NCI-H2081 (cell line): ENCODE measurements around the gene SEL1L.
"Not testable (repeated sequence)": the region's sequence is repeated elsewhere in the genome, so short reads cannot be mapped to it uniquely, and the experiment has no call there.

Source experiments
- DNase-seq, 2 experiments: peaks; one replicate each; lab custom pipeline; 2025; lab: John Stamatoyannopoulos, UW

SEL1L gene

GRCh38 chr14:81533536-81534343, at the start of gene SEL1L:
SEL1L (minus strand) TSS chr14:81533853; CDS start chr14:81533744, 109 bp downstream.
- peak; percentile 99 to 100 for DNase-seq

- DNase-seq: no peak
Observed at GRCh38 chr14:81582420-81582819, 48.8 kb upstream of the SEL1L start.

- DNase-seq: no peak
Observed at GRCh38 chr14:81579115-81579514, 45.5 kb upstream of the SEL1L start.

GRCh38 chr14:81571437-81571836, 37.8 kb upstream of the SEL1L start:
- DNase-seq: no peak

DNA sequence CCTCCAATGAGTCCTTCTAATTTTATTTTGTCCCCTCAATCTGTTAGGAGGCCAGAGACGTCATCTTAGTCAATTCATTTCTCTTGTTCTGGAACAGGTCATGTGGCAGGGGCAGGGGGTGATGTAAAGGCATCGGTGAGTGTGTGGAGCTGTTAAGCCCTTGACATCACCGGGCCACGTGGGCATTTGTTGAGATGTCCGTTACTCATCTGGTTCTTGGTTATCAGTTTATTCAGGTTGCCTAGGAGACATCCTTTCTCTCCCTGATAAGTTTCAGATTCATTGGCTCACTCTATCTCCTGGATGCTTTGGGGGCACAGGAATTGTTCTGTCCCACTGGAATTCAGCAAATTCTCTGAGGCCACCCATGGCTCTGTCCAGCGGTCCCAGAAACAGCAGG, 33.6 kb upstream of the SEL1L start:
- DNase-seq: no peak

GRCh38 chr14:81565441-81566290, 32.0 kb upstream of the SEL1L start:
- peak in 1 of 2 experiments; percentile 32 for DNase-seq

DNA sequence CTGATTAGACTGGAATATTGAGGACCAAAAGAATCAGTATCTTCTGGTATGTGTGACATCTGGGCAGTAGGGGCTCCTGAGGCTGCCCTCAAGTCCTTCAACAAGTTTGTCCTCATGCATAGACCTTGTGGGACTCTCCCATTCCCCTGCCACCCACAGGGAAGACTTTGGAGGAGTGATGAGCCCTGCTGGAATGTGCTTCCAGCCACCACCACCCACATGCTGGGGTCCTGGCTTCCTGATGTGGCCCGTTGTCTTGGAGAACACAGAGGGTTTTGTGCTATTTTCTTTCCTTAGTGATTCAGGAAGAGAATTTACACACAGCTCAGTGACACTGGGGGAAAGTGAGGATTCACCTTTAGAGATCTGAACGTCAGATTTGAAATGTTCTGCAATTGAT, 29.2 kb upstream of the SEL1L start:
- DNase-seq: no peak

GRCh38 chr14:81561084-81561775, 27.6 kb upstream of the SEL1L start:
- DNase-seq: no peak

DNA sequence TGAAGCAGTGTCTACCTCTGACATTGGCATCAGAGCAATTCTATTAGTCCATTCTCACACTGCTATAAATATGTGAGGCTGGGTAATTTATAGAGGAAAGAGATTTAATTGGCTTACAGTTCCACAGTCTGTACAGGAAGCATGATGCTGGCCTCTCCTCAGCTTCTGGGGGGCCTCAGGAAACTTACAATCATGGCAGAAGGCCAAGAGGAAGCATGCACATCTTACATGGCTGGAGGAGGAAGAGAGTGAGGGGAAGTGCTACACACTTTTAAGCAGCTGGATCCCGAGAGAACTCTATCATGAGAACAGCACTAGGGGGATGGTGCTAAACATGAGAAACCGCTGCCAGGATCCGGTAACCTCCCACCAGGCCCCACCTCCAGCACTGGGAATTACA, 25.7 kb upstream of the SEL1L start:
- DNase-seq: no peak

GRCh38 chr14:81557146-81557545, 23.5 kb upstream of the SEL1L start:
- no peak for DNase-seq

GRCh38 chr14:81555684-81556083, 22.0 kb upstream of the SEL1L start:
- DNase-seq: no peak

GRCh38 chr14:81555051-81555450, 21.4 kb upstream of the SEL1L start:
- DNase-seq: no peak

DNA sequence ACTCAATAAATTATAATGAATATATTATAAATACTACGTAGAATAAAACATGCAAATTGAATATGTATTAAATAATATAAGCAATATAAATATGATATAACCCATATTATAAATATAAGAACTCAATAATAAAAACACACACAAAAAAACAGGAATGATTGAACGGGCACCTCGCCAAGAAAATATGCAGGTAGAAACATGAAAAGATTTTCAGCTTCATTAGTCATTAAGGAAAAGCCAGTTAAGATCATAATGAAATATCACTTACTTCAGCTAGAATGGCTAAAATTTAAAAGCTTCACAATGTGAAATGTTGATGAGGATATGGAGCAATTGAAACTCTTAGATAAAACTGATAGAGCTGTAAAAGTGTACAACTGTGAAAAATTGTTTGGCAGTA, 17.8 kb upstream of the SEL1L start:
- no peak for DNase-seq

DNA sequence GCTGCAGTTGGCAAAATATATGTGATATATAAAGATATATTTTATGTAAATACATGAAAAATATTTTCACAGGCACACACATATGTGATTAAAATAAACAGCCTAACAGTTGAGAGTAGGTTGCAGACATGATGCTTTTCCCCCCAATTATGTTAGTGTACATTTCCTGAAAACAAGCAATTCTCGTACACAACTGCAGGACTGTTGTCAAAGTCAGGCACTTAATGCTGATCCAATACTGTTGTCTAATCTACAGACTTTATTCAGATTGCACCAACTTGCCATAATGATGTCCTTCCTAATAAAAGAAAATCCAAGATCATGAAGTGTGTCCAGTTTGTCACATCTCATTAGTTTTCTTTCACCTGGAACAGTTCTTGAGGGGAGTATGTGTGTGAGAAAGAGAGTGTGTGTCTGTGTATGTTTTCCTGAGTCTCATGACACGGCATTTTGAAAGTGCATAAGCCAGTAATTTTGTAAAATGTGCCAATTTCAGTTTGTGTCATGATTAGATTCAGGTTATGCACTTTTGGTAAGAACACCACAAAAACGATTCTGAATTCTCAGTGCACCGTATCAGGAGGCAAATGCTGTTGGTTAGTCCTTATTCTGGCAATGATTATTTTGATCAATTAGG, 16.5 kb upstream of the SEL1L start:
- DNase-seq: no peak

- DNase-seq: not testable (repeated sequence)
Observed at GRCh38 chr14:81541206-81541605, 7.6 kb upstream of the SEL1L start.

GRCh38 chr14:81537193-81537592, 3.5 kb upstream of the SEL1L start:
- DNase-seq: no peak

DNA sequence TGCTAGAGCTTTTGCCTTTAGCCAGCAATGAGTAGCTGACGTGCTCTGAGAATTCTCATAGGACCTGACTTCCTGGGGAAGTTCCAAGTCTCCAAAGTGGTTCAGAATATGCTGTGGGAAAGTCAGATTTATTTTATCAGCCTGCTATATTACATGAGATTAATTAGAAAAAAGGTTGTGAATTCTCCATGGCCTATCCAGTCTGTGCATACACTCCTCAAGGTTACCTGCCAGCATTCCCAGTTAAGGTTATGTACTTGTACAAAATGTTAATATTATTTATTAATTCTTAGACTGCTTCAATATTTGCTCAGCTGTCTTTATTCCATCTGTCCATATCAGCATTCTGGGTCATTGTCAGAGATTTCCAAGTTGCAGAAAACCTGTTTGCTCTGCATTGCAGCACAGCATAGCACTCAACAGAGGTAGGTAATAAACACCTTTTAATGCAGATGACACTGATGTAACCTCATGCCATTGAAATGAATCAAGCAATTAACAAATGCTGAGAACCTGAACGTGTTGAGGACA, 2.7 kb upstream of the SEL1L start:
- DNase-seq: no peak

DNA sequence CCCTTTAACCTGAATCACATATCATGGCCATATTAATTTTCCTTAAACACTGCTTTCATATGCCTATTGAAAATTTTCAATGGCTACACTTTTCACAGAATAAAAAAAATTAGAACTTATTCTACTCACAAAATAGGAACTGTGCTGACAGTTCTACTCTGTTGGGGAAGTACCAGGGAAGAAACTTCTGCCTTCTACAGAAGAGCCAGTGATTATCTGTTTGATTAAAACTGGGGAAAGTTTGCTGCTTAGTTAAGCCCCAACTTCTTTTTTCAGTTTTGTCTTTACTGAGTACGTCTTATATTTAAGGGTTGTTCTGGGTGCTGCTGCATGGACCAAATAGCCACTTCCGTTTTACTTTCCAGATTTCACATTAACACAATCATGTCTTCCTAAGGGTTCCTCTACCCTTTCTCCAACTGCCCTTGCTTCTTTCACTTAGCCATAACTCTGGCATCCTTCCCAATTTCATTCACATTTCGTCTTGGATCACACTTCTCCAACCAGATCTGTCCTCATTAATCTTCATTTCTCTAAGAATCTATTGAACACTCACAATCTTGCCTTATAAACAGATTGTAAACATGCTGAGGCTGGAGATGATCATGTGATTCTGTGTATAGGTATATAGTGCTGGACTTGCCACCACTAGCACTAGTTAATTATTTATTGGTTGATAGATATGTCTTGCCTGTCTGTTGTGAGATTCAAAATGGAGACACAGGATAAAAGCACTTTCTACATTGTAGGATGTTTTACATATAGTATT, 1.9 kb upstream of the SEL1L start:
- DNase-seq: no peak

DNA sequence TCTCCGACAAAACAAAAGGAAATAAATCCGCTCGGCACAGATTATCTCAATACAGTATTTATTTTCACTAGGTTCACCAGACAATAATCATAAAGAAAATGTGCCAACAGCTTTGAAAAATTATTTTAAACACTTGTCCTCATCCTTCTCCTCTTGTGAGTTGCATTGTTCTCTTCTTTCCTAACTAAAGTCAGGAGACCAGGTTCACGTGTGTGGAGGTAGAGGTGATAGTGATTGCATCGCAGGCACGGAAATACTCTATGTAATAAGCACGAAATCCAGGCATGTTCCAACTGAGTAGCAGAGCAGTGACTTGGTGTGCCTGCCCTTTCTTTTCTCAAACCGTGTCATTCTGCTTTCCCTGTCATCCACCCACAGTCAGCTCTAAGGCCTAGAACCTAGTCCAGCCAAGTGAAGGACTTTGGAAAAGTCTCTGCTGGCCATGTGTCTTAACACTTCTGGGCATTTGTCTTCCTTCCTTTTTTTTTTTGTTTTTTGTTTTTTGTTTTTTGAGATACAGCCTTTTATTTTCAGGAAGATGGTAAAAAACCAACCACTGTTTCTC, 939 bp upstream of the SEL1L start:
- no peak for DNase-seq

- DNase-seq: no peak
Observed at GRCh38 chr14:81533212-81533535, 479 bp downstream of the SEL1L start.

DNA sequence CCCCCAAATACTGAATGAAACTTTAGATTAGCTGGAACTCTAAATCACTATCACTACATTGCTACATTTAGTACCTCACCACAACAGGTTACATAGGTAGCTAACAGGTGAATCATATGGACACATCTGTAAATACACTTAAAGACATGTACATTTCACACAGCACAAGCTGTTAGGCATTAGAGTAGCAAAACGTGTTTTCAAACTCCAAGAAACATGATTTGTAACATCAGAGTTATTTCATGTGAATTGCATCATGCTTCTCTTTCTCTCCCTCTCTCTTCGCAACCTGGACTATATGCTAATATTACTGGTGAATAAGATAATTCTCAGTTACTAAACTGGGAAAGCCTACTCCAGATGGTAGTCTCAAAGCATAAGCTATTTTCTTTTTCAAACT, 4.3 kb downstream of the SEL1L start:
- no peak for DNase-seq
